Osteoblast (primary cell): ENCODE results near the gene EYS. TPM values are rescaled to one million over a fixed set of nuclear protein-coding genes. Genes with fewer than 3 reads are reported as not detected.

Experiments
- DNase-seq: peaks from one replicate; pipeline ENCODE4 v3.0.0; 2011; ENCODE audit warnings: low spot score, mixed read lengths; ENCODE audit not compliant: insufficient read length; ENCODE audit errors: missing footprints
- H2AFZ ChIP-seq: 2 replicates; pipeline ENCODE4 v1.6.0; 2011; ENCODE audit warnings: mild to moderate bottlenecking, low read length
- H3K27ac ChIP-seq: 2 replicates; pipeline ENCODE4 v1.5.1; 2011; ENCODE audit warnings: mild to moderate bottlenecking, low read depth, low read length, moderate library complexity
- H3K27me3 ChIP-seq: 2 replicates; pipeline ENCODE4 v1.6.0; 2012; ENCODE audit warnings: mild to moderate bottlenecking, control low read depth, inconsistent platforms, low read length, moderate library complexity; ENCODE audit not compliant: insufficient read depth
- H3K36me3 ChIP-seq: 2 replicates; pipeline ENCODE4 v1.5.1; 2011; ENCODE audit warnings: mild to moderate bottlenecking, low read length, control low read depth, moderate library complexity; ENCODE audit not compliant: insufficient read depth
- H3K4me1 ChIP-seq: 2 replicates; pipeline ENCODE4 v1.5.1; 2011; ENCODE audit warnings: mild to moderate bottlenecking, low read length, control low read depth, moderate library complexity; ENCODE audit not compliant: insufficient read depth
- H3K4me2 ChIP-seq: 2 replicates; pipeline ENCODE4 v1.6.0; 2011; ENCODE audit warnings: mild to moderate bottlenecking, low read length; ENCODE audit not compliant: insufficient read depth
- H3K4me3 ChIP-seq: fragments of 200-600 bp; sonication (generic); 3 replicates; pipeline ENCODE4 v1.5.1; 2012; ENCODE audit warnings: mild to moderate bottlenecking, low read length, inconsistent platforms; ENCODE audit not compliant: insufficient read depth
- H3K79me2 ChIP-seq: 2 replicates; pipeline ENCODE4 v1.6.0; 2012; ENCODE audit warnings: mild to moderate bottlenecking, low read length, control low read depth, inconsistent platforms; ENCODE audit not compliant: insufficient read depth
- H3K9me3 ChIP-seq: 2 replicates; pipeline ENCODE4 v1.5.1; 2011; ENCODE audit warnings: low read depth, low read length, control low read depth
- H4K20me1 ChIP-seq: 2 replicates; pipeline ENCODE4 v1.6.0; 2012; ENCODE audit warnings: mild to moderate bottlenecking, low read length, control low read depth; ENCODE audit not compliant: insufficient read depth
- total RNA-seq: library from RNA; depleted of rRNA; stranded (reverse); fragments of >200 nt; gene quantifications from 2 replicates; pipeline ENCODE4 v1.2.3, GENCODE V29; 2012
- TF ChIP-seq, protein P1 (sequence below): IDR thresholded peaks from 2 replicates; pipeline ENCODE4 v1.5.1; 2011; ENCODE audit warnings: mild to moderate bottlenecking, low read depth, low read length, moderate library complexity; ENCODE audit errors: extremely low read depth

The EYS gene
- total RNA-seq, 1 donor = under 0.01 TPM

DNA sequence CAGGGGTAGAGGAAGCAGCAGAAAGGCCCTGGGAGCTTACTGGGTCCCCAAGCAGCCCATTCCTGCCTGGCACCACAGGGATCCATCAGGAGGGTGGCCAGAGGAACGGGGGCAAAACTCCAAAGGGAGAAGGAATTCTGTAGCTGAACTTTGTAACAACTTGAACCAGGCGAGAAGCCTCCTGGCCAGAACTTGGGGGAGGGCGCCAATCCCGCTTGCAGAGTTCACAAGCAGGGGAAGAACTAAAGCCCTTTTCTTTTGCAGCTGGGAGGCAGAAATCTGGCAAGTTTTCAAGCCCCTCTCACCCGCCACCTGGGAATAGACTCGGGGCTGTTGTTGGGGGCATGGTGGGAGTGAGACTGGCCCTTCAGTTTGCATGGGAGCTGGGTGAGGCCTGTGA lies 1882.3 kb downstream of the EYS start:
- H3K4me3 ChIP-seq = no peak overlapping the region
- no peaks in the 10 kb centered on the region for H4K20me1 ChIP-seq
- no peaks in the 10 kb centered on the region for H3K79me2 ChIP-seq
- H3K27ac ChIP-seq = no peak overlapping the region
- TF ChIP-seq, protein P1, sequence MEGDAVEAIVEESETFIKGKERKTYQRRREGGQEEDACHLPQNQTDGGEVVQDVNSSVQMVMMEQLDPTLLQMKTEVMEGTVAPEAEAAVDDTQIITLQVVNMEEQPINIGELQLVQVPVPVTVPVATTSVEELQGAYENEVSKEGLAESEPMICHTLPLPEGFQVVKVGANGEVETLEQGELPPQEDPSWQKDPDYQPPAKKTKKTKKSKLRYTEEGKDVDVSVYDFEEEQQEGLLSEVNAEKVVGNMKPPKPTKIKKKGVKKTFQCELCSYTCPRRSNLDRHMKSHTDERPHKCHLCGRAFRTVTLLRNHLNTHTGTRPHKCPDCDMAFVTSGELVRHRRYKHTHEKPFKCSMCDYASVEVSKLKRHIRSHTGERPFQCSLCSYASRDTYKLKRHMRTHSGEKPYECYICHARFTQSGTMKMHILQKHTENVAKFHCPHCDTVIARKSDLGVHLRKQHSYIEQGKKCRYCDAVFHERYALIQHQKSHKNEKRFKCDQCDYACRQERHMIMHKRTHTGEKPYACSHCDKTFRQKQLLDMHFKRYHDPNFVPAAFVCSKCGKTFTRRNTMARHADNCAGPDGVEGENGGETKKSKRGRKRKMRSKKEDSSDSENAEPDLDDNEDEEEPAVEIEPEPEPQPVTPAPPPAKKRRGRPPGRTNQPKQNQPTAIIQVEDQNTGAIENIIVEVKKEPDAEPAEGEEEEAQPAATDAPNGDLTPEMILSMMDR = no peak
- no peak overlapping the region for H3K4me2 ChIP-seq
- no peaks in the 10 kb centered on the region for H3K9me3 ChIP-seq
- H3K36me3 ChIP-seq = no peaks in the 10 kb centered on the region
- H3K27me3 ChIP-seq = no peaks in the 10 kb centered on the region
- no peak overlapping the region for H2AFZ ChIP-seq
- H3K4me1 ChIP-seq = no peaks in the 10 kb centered on the region
- peak; percentile 6 for DNase-seq

DNA sequence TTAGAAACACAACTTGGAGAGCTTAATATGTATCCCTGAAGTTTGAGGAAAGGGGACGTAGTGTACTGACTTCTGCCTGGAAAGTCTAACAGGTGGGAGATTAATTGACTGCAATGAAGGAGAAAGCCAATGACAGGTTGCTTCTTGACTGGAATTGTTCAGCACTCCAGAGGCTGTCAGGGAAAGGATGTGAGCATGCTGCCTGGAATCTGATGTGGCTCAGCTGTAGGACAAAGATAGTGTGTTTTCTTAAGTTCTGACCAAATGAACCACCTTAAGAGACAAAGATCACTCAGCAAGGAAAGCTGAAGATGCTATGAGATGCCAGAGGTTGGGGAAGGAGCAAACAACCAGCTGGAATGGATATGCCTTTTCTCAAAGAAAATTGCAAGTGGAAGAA lies 1885.6 kb downstream of the EYS start:
- no peaks in the 10 kb centered on the region for H4K20me1 ChIP-seq
- no peaks in the 10 kb centered on the region for H3K79me2 ChIP-seq
- no peaks in the 10 kb centered on the region for H3K27me3 ChIP-seq
- TF ChIP-seq, protein P1 = no peak
- H2AFZ ChIP-seq = no peak overlapping the region
- H3K36me3 ChIP-seq = no peaks in the 10 kb centered on the region
- no peaks in the 10 kb centered on the region for H3K4me1 ChIP-seq
- H3K27ac ChIP-seq = no peak overlapping the region
- DNase-seq = no peak
- H3K9me3 ChIP-seq = no peaks in the 10 kb centered on the region
- H3K4me2 ChIP-seq = no peak overlapping the region
- no peak overlapping the region for H3K4me3 ChIP-seq

DNA sequence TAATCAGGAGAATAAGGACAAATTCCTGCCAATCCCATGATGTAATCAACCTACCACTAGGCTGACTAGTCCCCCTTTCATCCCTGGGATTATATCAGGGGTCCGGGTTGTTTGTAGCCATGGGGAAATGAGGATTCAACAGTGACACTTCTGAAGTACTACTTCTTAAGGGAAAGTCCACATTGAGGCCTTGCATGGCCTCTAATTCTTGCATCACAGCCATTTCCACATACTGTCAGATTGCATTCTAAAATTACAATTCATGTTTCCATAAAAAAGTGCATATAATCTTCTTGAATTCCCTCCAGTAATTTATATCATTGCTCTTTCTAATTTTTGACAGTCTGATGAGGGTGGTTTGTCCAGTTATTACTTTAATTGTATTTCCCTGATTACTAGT lies 1887.2 kb downstream of the EYS start:
- Histone ChIP-seq H3K4me2 (no peak overlapping the region), H3K4me3 (no peak overlapping the region), H4K20me1 (no peaks in the 10 kb centered on the region), H3K27me3 (no peaks in the 10 kb centered on the region), H3K4me1 (no peaks in the 10 kb centered on the region), H2AFZ (no peak overlapping the region), H3K79me2 (no peaks in the 10 kb centered on the region), H3K27ac (no peak overlapping the region), H3K9me3 (no peaks in the 10 kb centered on the region), H3K36me3 (no peaks in the 10 kb centered on the region)
- DNase-seq = no peak
- TF ChIP-seq, protein P1 = no peak

DNA sequence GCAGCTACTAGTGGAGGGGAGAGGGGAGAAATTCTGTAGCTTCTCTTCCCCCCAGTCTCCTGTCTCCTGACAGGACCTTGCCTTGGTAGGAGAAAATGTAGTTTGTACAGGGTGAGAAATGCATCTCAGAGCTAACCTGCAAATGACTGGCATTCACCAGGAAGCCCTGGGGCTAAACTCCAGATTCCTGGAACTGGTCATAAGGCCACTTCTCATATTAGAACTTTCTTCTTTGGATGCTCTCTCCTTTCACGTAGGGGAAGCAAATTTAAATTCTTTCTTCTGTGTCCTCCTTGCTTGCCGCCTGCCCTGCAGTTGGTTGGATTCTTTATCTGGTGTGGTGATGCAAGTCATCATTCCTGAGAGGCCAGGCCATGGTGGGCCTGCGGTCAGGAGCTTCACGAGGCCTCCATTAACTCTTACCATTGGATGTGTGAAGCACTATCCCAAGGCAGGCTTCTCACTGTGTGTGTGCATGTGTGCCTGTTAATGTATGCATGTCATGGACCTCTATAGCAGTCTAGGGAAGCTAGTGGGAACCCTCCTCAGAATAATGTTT lies 1889.5 kb downstream of the EYS start:
- TF ChIP-seq, protein P1 = no peak
- Histone ChIP-seq H3K9me3 (no peaks in the 10 kb centered on the region), H3K4me3 (no peak overlapping the region), H3K4me2 (no peak overlapping the region), H3K27ac (no peak overlapping the region), H3K27me3 (no peaks in the 10 kb centered on the region), H3K79me2 (no peaks in the 10 kb centered on the region), H3K36me3 (no peaks in the 10 kb centered on the region), H4K20me1 (no peaks in the 10 kb centered on the region), H3K4me1 (no peaks in the 10 kb centered on the region), H2AFZ (peak overlapping the region; percentile 39)
- no peak for DNase-seq
